Measurements from ENCODE around the gene BICRA. TPM values are rescaled to one million over a fixed set of nuclear protein-coding genes. Genes with fewer than 3 reads are reported as not detected.

Gene BICRA
- polyA plus RNA-seq, 3 donors, result 10.2 to 16.6 (median 16.5) TPM

DNA sequence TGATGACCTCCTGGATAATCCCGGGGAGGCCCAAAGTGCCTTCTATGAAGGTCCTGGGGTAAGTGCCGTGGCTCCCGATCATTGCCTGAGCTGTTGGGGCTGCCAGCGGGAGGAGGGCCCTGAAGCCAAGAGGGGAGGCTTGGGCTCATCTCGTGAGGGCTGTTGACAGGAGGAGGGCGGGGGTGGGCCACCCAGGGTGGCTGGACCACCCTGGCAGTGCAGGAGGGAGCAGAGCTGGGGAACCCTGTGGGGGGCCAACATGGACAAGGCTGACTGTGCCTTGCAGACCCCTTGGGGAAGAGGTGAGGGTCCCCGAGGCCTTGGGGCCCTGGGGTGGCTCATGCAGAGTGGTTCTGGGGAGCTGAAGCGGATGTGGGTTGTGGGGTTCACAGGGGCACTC is 66.9 kb downstream of the BICRA start:
- no peak for DNase-seq (ENCODE audit: extremely low read depth in 1 of 11, low read depth in 9 of 11, low spot score in 4 of 11)

- no peak for DNase-seq (ENCODE audit: extremely low read depth in 1 of 11, low read depth in 9 of 11, low spot score in 4 of 11)
Measured at GRCh38 chr19:47676811-47677210, 67.9 kb downstream of the BICRA start.

DNA sequence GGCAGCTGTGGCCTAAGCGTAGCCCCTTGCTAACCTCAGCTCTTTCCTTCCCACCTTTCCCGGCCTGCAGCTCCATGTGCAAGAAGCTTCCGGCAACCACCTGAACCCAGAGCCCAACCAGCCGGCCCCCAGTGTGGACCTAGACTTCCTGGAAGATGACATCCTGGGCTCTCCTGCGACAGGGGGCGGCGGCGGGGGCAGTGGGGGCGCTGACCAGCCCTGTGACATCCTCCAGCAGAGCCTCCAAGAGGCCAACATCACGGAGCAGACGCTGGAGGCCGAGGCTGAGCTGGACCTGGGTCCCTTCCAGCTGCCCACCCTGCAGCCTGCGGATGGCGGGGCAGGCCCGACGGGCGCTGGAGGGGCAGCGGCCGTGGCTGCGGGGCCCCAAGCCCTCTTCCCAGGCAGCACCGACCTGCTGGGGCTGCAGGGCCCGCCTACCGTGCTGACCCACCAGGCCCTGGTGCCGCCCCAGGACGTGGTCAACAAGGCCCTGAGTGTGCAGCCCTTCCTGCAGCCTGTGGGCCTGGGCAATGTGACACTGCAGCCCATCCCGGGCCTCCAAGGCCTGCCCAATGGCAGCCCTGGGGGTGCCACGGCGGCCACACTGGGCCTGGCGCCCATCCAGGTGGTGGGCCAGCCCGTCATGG is 70.4 kb downstream of the BICRA start:
- no peak for DNase-seq (ENCODE audit: extremely low read depth in 1 of 11, low read depth in 9 of 11, low spot score in 4 of 11)

- no peak for DNase-seq (ENCODE audit: extremely low read depth in 1 of 11, low read depth in 9 of 11, low spot score in 4 of 11)
Measured at GRCh38 chr19:47679922-47680857, 71.3 kb downstream of the BICRA start.

- no peak for DNase-seq (ENCODE audit: extremely low read depth in 1 of 11, low read depth in 9 of 11, low spot score in 4 of 11)
Measured at GRCh38 chr19:47680858-47681332, 72.0 kb downstream of the BICRA start.

DNA sequence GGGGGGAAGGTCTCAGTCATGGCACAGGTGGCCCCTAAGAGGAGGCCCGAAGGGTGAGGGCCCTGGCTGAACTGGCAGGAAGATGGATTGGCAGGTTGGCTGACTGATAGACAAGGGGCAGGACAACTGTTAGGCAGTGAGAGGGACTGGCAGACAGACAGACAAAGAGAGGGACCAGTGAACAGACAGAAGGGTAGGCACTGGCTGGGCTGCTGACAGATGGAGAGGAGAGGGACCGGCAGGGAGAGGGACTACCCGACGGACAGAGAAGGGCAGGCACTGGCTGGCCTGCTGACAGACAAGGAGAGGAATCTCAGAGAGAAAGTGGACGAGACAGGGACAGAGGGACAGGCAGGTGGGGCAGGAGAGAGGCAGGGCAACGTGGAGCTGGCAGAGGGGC is 72.5 kb downstream of the BICRA start:
- DNase-seq (ENCODE audit: extremely low read depth in 1 of 11, low read depth in 9 of 11, low spot score in 4 of 11), result no peak

- DNase-seq (ENCODE audit: extremely low read depth in 1 of 11, low read depth in 9 of 11, low spot score in 4 of 11), result no peak
Measured at GRCh38 chr19:47681936-47682335, 73.0 kb downstream of the BICRA start.

DNA sequence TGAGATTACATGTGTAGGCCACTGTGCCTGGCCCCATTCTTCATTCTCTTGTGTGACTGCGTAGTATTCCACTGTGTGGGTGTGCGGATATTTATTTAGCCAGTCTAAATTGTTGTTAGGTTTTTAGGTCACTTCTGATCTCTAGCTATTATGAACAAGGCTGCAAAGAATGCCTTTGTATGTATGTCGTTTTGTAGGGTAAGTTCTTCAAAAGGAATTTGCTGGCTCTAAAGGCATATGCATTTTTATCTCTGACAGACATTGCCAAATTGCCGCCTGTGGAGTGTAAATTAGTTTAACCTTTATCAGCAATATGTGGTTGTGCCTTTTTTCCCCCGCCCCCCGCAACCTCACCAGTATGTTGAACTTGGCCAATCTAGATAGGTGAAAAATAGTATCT is 74.0 kb downstream of the BICRA start:
- no peak for DNase-seq (ENCODE audit: extremely low read depth in 1 of 11, low read depth in 9 of 11, low spot score in 4 of 11)

DNA sequence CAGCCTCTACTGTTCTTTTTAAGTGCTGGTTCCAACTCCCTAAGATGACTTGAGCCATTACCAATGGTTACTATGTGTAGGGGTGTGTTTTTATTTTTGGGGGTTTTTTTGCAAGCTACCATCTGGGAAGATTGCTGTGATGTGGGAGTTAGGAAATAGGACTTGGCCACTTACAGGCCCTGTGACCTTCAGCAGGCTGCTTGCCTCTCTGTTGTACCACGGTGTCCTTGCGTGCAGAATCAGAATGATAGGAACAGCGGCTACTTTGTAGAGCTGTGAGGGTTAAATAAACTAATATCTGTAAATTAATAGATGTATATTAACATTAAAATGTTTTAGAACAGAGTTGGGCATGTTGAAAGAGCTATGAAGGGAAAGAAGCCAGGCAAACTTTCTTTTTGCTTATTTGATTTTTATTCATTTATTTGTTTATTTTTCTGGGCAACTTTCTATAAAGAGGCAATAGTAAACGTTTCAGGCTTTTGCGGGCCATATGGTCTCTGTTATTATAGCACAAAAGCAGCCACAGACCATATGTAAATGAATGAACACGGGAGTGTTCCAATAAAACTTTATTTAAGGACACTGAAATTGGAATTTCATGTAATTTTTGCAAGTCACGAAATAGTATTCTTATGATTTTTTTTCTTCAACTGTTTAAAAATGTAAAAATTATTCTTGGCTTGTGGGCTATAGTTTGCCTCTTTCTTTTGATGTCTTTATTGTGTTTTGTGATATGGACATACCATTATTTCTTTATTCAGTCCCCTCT is 77.9 kb downstream of the BICRA start:
- no peak for DNase-seq (ENCODE audit: extremely low read depth in 1 of 11, low read depth in 9 of 11, low spot score in 4 of 11)

- DNase-seq (ENCODE audit: extremely low read depth in 1 of 11, low read depth in 9 of 11, low spot score in 4 of 11), result no peak
Measured at GRCh38 chr19:47687906-47688305, 79.0 kb downstream of the BICRA start.

DNA sequence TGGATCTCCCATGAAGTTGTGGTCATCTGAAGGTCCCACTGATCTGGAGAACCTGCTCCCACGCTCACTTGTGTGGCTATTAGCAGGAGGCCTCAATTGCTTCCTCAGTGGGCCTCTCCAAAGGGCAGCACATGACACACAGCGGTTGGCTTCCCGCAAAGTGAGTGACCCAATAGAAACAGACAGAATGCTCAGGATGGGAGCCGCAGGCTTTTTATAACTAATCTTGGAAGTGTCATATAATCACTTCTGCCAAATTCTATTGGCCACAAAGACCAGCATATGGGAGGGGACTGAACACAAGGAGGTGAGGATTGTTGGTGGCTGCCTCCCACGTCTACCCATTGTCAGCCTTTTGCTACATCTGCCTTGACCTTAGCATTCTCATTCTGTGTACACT is 82.2 kb downstream of the BICRA start:
- DNase-seq (ENCODE audit: extremely low read depth in 1 of 11, low read depth in 9 of 11, low spot score in 4 of 11), result no peak

DNA sequence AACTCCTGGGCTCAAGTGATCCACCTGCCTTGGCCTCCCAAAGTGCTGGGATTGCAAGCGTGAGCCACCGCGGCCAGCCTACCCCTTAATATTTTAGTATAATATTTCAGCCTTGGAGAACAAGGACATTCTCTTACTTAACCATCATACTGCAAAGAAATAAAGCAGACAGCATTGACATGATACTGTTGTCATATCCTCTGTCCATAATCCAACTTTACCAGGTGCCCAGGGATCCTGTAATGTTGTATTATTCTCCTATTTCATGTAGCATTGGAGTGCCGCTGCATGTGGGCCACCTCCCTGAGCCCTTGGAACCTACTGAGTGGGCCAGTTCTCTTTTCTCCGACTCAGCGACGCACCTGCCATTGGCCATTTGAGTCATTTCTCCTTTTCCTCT is 82.8 kb downstream of the BICRA start:
- DNase-seq (ENCODE audit: extremely low read depth in 1 of 11, low read depth in 9 of 11, low spot score in 4 of 11), result no peak

GRCh38 chr19:47693489-47693888 is 84.6 kb downstream of the BICRA start:
- DNase-seq (ENCODE audit: extremely low read depth in 1 of 11, low read depth in 9 of 11, low spot score in 4 of 11), result no peak

- no peak for DNase-seq (ENCODE audit: extremely low read depth in 1 of 11, low read depth in 9 of 11, low spot score in 4 of 11)
Measured at GRCh38 chr19:47693903-47694302, 85.0 kb downstream of the BICRA start.

DNA sequence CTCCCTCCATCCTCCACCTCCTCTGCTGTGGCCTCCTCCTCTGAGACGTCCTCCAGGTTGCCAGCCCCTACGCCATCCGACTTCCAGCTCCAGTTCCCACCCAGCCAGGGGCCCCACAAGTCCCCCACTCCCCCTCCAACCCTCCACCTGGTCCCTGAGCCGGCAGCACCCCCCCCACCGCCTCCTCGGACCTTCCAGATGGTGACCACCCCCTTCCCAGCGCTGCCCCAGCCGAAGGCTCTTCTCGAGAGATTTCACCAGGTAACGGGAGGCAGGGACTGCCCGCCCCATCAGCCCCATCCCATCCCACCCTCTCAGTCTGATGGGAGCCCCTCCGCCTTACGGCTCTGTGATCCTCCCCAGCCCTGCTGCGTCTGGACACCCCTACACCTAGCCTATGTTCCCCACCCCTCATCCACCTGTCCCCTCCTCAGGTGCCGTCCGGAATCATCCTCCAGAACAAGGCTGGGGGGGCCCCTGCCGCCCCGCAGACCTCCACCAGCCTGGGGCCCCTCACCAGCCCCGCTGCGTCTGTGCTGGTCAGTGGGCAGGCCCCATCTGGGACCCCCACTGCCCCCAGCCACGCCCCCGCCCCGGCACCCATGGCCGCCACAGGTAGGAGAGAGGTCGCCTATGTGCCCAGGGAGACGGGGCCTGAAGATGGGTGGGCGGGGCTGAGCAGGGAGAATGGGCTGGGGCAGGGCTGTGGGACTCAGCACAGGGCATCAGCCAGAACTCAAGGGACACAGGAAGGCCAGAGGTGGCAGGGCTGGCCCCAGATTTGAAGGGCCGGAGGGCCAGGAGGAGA is 85.7 kb downstream of the BICRA start:
- no peak for DNase-seq (ENCODE audit: extremely low read depth in 1 of 11, low read depth in 9 of 11, low spot score in 4 of 11)

- DNase-seq (ENCODE audit: extremely low read depth in 1 of 11, low read depth in 9 of 11, low spot score in 4 of 11), result no peak
Measured at GRCh38 chr19:47695533-47696262, 86.8 kb downstream of the BICRA start.

GRCh38 chr19:47696635-47697034 is 87.7 kb downstream of the BICRA start:
- DNase-seq (ENCODE audit: extremely low read depth in 1 of 11, low read depth in 9 of 11, low spot score in 4 of 11), result no peak

Data from renal cortex interstitium (tissue), 11 donors.